ENCODE measurements around the gene ATP2B1. TPM values are rescaled to one million over a fixed set of nuclear protein-coding genes. Genes with fewer than 3 reads are reported as not detected.
A peak's percentile ranks its signal among the peaks of the same experiment; 100 is the strongest.

ATP2B1 gene
- polyA plus RNA-seq, 4 donors: 89.1 to 116 (median 102) TPM

DNA sequence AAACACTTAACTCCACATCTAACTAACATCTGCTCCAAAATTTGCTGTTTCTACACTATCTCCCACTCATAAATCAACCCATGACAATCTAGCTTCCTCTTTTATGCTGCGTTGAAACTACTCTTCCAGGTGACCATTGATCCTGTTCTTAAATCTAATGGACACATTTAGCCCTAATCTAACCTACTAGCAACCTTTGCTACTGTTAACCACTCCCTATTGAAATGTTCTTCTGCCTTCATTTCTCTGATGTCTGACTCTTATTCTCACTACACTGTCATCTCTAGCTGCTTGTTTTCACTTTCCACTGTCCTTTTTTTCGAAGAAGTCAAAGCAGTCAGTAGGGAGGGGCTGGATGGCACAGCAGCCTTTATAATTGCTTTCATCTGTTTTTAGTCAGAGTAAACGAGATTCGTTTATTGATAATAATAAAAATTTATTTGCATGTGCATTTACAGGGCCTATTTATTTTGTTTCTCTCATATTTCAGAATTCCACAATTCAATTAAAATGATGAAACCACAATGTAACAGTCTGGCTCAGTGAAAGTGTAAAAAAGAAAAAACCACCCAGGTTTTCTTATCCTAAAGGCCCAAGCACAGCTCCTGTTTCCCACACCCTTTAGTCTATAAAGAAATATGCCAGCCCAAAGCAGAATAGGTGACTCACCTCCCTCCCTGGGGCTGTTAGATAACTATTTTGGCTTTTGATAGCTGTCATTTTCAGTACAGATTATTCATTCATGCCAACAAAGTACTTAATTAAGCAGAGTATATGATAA, 44.9 kb downstream of the ATP2B1 start:
- DNase-seq (ENCODE audit: low read depth in 4 of 4, low spot score in 2 of 4): no peak

DNA sequence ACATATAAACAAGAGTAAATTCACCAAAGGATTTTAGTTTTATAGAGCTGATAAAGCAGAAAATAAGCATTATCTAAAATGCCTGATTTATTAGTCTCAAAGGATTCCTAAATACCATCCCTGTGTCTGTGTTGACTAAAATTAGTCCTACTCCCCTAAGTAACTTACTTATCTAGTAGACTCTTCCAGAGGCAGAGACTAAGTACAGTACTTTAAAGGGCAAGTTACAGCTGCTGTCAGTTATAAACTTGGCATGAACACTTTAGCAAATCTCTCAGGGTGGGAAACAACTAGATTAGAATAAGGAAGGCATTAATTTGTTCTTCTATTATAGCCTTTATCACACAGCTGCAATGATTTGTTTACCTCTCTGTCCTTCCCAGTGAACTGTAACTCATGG, 46.0 kb downstream of the ATP2B1 start:
- no peak for DNase-seq (ENCODE audit: low read depth in 4 of 4, low spot score in 2 of 4)

DNA sequence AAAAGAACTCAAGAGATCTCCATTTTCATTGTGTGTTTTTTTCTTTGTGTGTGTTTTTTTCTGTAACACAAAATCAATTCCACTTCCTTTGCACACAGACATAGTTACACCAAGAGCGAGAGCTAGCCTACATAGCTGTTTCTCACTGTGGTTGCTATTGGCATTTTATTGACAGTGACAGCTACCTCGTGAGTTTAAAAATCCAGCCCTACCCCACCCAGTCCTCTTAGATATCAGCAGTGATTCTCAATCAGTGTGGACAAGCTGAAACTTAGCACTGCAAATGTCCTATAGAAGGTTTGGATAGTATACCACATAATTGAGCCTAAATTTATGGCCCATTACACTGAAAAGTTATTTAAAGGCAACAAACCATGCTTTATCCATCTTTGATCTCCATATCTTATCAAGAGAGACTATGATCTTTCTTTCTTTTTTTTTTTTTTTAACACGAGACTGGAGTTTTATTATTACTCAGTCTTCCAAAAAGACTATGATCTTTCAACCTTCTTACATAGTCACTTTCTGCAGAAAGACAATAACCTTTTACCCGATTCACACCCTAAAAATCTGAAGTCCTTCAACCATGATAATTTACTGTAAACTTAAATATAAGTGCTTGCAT, 46.8 kb downstream of the ATP2B1 start:
- DNase-seq (ENCODE audit: low read depth in 4 of 4, low spot score in 2 of 4): no peak

DNA sequence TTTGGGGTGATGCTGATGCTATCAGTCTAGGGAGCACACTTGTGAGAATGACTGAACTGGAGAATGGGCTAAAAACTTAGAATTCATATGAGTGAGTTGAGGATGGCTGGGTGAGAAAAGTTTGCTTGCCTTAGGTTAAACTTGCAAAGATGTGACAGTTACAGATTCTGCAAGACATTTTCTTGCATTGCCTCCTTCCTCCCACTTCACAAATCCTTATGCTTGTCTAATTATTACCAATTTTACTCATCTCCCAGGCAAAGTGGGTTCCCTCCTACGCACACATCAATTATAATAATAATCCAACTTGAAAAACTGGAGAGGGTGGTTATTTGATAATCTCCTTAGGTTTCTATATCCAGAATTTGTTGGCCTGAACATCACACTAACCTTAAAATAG, 50.9 kb downstream of the ATP2B1 start:
- DNase-seq (ENCODE audit: low read depth in 4 of 4, low spot score in 2 of 4): no peak

DNA sequence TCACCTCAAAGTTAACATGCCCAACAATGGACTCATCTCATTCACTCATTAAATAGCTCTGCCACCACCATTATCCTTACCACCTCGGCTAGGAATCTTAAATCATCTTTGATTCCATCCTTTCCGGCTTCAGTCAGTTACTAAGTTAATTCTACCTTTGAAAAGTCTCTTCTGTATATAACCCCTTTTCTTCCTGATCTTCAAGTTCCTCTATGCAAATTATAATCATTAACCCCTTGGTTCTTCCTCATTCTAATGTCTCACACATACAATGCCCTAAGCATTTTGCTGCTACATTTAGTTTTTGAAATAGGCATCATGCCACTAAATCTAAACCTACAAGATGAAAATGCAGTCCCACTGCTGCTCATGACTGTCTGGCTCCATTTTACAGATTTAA, 51.6 kb downstream of the ATP2B1 start:
- DNase-seq (ENCODE audit: low read depth in 4 of 4, low spot score in 2 of 4): no peak

DNA sequence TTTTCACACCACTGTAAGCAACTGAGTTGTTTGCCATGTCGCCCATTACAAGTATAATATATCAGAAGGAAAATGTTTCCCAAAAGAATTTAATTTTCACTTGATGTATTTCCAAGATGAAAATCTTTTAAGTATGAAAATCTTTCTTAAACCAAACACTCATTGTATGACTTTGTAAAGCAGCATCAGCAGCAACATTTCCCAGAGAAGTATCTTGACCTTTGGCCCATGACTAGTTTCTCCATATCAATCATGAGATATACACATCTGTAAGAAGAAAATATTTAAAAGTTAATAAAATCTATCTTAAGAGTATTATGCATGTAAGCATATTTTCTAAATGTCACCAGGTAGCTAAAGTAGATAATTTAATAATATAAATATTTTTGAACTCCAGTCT, 52.8 kb downstream of the ATP2B1 start:
- DNase-seq (ENCODE audit: low read depth in 4 of 4, low spot score in 2 of 4): no peak

DNA sequence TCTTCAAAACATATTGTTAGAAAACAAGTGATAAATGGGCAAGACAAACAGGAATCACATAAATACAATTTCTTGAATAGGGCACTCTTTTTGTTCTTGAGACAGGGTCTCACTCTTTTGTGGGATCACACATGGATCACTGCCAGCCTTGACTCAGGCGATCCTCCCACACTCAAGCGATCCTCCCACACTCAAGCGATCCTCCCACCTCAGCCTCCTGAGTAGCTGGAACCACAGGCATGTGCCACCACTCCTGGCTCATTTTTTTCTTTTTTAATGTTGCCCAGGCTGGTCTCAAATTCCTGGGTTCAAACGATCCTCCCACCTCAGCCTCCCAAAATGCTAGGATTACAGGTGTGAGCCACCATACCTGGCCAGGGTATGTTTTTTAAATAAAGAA, 57.4 kb downstream of the ATP2B1 start:
- DNase-seq (ENCODE audit: low read depth in 4 of 4, low spot score in 2 of 4): no peak

DNA sequence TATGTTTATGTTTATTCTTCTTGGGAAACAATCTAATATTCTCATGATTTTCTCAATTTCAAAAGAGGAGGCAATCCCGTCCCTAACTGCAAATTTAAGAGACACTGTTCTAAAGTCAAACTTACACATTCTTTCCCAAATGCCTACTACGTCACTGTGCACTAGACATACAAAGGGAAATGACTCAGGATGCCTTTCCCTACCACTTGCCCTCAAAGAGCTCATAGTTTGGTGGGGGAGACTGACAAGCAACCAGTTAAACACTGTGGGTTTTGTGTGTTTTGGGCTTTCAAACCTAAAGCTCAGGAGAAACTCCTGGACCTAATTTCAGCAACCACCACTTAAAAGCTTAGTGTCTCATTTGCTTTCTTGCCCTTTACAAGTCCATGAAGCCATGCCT, 58.4 kb downstream of the ATP2B1 start:
- no peak for DNase-seq (ENCODE audit: low read depth in 4 of 4, low spot score in 2 of 4)

DNA sequence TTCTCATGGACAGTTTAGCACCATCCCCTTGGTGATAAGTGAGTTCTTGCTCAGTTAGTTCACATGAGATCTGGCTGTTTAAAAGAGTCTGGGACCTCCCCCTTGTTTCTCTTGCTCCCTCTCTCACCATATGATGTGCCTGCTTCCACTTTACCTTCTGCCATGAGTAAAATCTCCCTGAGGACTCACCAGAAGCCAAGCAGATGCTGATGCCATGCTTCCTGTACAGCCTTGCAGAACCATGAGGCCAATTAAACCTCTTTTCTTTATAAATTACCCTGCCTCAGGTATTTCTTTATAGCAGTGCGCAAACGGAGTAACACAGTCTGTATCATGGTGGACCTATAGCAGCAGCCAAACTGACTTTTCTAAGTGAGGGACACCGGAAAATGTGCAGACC, 58.8 kb downstream of the ATP2B1 start:
- no peak for DNase-seq (ENCODE audit: low read depth in 4 of 4, low spot score in 2 of 4)

DNA sequence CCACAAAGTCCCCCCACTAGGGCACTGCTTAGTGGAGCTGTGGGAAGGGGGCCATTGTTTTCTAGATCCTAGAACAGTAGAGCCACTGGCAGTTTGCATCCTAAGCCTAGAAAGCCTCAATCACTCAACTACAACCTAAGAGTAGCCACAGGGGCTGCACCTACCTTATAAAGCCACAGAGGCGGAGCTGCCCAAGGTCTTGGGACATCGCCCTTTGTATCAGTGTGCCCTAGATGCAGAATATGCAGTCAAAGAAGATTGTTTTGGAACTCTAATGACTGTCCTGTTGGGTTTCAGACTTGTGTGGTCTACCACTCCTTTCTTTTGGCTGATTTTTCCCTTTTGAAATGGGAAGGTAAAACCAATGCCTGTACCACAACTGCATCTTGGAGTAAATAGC, 59.5 kb downstream of the ATP2B1 start:
- no peak for DNase-seq (ENCODE audit: low read depth in 4 of 4, low spot score in 2 of 4)

DNA sequence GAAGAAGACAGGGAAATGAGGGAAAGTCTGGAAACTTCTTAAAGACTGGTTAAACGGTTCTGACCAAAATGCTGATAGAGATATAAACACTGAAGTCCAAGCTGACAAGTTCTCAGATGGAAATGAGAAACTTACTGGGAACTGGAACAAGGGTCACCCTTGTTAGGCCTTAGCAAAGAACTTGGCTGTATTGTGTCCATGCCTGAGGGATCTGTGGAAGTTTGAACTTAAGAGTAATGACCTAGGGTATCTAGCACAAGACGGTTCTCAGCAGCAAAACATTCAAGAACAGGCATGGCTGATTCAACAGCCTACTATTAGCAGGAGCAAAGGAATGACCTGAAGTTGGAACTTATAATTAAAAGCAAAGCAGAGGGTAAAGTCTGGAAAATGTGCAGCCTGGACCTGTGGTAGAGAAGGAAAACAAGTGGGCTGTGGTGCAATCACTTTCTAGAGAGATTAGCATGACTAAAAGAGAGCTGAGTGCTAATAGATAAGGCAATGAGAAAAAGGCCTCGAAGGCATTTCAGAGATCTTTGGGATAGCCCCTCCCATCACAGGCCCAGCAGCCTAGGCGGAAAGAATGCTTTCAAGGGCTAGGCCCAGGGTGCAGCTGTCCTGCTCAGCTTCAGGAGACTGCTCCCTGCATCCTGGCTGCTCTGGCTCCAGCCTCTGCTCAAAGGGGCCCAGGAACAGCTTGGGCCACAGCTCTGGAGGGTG, 60.3 kb downstream of the ATP2B1 start:
- no peak for DNase-seq (ENCODE audit: low read depth in 4 of 4, low spot score in 2 of 4)

DNA sequence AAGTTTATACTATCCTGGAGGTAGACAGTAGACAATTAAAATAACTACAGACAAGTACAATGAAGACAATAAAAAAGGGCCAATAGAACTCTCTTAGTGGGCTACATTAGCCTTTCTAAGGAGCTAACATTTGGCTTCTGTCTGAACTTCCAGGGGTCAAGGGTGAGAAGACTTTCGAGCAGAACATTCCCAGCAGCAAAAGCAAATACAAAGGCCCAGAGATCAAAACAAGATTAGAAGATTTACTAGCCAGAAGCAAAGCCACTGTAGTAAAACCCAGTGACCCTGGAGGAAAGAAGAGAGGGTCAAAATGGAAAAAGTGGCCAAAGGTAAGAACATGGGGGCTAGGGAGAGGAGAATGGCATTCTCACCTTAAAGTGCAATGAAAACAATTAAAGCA, 63.2 kb downstream of the ATP2B1 start:
- peak; percentile 15 to 31 (median 26) for DNase-seq (ENCODE audit: low read depth in 4 of 4, low spot score in 2 of 4)

DNA sequence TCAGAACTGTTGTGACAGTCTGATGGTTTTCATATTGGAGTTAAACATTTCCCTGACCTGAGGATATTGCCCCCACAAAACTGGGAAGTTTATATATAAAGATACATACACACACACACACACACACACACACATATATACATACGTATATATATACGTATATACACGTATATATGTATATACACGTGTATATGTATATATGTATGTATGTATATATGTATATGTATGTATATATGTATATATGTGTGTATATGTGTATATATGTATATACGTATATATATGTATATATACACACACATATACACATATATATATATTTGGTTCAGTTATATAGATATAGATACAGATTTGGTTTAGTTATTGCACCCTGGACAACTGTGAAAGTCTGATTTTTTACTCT, 65.7 kb downstream of the ATP2B1 start:
- no peak for DNase-seq (ENCODE audit: low read depth in 4 of 4, low spot score in 2 of 4)

DNA sequence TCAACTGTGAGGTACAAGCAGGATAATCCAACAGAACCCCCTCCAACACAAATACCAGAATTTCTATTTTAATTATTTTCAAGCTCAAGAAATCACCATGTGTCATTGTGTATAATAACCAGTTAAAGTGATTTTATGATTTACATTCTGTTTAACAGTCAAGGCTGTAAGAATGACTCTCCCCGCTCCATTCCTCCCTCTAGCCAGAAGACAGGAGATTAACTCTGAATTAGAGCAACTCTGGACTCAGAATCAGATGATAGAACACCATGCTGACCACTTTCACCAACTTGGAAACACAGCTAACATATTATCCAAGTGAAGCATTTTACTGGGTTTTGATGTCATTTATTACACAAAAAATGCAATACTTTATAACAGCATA, 71.9 kb downstream of the ATP2B1 start:
- DNase-seq (ENCODE audit: low read depth in 4 of 4, low spot score in 2 of 4): no peak

DNA sequence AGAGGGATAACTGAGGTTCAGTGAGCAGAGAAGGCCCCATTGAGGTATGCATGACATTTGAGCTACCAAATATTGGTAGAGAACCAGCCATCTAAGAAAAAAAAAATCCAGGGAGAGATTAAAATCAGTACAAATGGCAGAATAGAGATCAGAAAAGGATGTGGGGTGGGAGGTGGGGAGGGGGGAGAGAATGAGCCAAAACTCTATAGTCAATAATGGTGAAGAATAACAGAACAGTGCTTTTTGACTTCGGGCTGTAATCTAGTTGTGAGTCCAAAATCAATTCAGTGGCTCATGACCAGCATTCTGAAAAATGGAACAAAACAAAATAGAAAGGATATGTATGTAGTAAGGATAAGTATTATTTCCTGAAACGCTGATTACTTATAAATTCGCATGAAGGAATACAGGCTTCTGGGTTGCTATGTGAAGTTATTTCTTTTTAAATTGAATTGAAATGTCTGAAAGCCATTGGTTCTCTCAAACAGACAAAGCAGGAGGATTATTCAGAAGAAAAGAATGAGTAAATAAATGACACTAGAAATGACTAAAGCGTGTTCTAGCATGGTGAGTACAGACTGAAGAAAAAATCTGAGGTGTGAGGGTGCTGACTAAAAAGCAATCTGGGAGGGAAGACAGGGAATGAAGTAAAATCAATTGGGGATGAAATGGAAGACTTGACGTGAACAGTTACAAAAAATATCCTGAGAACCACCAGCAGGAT, 72.4 kb downstream of the ATP2B1 start:
- DNase-seq (ENCODE audit: low read depth in 4 of 4, low spot score in 2 of 4): no peak

DNA sequence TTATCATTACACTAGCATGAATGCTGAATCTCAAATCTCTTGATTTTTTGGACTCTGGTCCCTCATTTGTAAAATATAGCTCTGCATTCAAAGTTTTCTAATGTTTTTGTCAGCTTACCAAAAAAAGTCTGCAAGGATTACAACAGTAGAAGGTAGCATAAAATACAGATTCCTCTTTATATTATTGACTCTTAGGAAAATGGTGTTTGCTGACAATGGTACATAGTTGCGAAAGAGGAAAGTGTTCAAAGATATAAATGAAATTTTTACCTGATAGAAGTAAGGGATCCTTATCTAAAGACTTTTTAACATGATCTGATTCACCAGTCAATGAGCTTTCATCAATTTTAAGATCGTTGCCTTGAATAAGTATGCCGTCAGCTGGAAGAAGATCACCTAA, 74.1 kb downstream of the ATP2B1 start:
- no peak for DNase-seq (ENCODE audit: low read depth in 4 of 4, low spot score in 2 of 4)

DNA sequence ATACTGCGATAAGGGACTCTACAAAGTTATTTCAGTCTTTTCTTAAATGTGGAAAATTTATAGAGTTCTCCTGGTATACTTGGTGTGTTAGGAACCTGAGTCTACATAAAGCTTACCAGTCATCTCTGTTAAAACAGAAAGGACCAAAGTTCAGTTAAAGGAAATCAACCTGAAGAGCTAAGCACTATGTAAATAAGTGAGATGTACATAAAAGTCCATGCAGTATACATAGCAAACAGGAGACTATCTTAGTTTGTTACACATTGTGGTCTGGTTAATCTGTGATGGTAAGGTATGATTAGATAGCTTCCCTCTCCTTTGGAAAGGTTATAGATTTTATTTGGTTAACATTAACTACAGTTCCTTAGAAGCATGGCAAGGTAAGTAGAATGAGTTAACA, 75.9 kb downstream of the ATP2B1 start:
- DNase-seq (ENCODE audit: low read depth in 4 of 4, low spot score in 2 of 4): no peak

DNA sequence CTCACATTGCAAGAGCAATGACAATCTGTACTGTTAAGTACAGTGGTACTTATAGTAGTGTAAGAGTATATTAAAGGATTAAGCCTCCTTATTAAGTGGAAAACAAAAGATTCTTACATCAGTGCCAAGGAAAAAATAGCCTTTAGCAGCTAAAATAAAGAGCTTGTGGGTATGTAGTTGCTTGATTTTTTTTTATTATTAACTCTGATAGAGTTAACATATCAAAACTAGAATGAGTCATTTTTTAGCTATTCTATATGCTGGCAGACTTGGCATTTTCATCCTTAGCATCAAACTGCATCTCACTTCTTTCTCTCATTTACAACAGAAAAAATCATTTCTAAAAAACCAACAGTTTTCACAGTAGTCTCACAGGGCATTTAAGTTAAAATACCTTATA, 86.5 kb downstream of the ATP2B1 start:
- no peak for DNase-seq (ENCODE audit: low read depth in 4 of 4, low spot score in 2 of 4)

DNA sequence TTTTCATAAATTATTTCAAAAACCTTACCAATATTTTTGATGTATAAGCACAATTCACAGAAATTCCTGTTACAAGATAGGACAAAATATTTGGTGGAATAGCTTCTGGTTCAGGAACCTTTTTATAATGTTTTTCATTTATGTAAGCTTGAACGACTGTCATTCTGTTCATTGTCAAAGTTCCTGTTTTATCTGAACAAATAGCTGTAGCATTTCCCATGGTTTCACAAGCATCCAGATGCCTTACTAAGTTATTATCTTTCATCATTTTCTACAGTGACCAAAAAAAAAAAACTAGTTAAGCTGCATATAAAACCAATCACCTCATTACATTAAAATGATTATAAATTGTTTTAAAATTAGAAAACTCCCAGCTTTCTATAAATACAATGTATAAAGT, 87.1 kb downstream of the ATP2B1 start:
- DNase-seq (ENCODE audit: low read depth in 4 of 4, low spot score in 2 of 4): no peak

DNA sequence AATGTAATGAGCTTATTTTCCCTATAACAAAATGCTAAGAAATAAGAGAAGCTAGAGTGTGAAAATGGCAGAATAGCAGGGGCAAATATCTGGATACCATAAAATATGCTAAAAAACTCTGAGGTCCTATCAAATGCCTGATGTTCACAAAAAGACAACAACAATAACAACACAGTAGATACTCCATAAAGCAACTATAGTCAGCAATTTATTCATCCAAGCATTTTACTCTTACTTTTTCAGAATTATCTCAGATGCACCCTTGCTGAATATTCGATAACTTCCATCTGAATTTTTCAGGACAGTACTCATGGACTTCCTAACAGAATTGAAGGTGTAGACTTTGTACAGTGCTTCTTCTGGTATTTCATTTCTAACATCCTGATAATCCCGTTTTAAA, 88.9 kb downstream of the ATP2B1 start:
- DNase-seq (ENCODE audit: low read depth in 4 of 4, low spot score in 2 of 4): no peak

DNA sequence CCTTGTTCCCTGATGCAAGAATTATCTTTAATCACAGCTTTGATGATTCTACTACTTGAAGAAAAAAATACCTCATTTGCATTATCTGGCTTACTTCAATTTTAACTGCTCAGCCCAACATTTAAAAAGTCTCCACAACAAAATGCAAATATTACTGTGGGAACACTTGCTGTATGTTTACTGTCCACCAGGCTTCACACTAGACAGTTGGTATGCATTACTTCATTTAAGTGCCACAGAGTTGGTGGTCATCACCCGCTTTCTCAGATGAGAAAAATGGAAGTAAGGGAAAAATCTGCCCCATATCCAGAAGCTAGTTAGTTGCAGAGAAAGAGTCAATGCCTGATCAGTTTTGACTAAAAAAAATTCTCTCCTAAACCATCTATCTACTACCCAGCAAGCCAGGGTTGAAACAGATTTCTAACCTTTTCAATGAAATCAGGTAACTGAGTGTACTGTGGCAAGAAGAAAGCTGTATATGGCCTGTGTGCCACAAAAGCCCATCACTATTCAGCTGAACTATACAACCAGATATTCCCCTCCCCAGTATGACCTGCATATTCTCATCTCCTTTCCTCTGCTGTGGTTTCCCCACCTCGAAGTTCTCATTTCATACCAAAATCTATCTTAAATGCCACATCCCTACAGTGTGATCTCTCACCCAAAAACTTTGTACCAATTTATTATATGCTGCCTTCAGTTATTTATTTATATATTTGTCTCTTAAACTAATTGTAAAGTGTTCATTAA, 90.3 kb downstream of the ATP2B1 start:
- no peak for DNase-seq (ENCODE audit: low read depth in 4 of 4, low spot score in 2 of 4)

Data from left renal cortex interstitium (tissue), 4 donors.